ENCODE results near the gene CEP70. TPM values are rescaled to one million over a fixed set of nuclear protein-coding genes. Genes with fewer than 3 reads are reported as not detected.

CEP70 gene
- total RNA-seq, 1 experiment from 2014 or later: 25.6 TPM

- Histone ChIP-seq H3K4me3 (ENCODE audit: low read depth, low read length, poor library complexity, severe bottlenecking) (no peak overlapping the region), H3K27me3 (replicated peaks; ENCODE audit: insufficient read depth, low read depth, low read length, poor library complexity) (no peaks in the 10 kb centered on the region), H3K27ac (ENCODE audit: low read depth, low read length, poor library complexity, severe bottlenecking) (no peak overlapping the region), H3K4me1 (ENCODE audit: insufficient read depth, low read length, poor library complexity, severe bottlenecking) (no peaks in the 10 kb centered on the region), H3K9me3 (ENCODE audit: low read depth, low read length, poor library complexity, severe bottlenecking) (no peaks in the 10 kb centered on the region), H3K36me3 (ENCODE audit: insufficient read depth, low read length, poor library complexity, severe bottlenecking) (no peaks in the 10 kb centered on the region)
- BruUV-seq (replicated peaks): no TSS peak
- ChIA-PET POLR2A (ENCODE audit: low non-redundant PET) (no interaction called here), CTCF (interaction anchor here (0.5 to 1.6 kb wide), 2 partner anchors 45 to 456 kb away, joined by 4 read pairs; no protein-coding TSS in a partner anchor)
- TF ChIP-seq, protein P1, sequence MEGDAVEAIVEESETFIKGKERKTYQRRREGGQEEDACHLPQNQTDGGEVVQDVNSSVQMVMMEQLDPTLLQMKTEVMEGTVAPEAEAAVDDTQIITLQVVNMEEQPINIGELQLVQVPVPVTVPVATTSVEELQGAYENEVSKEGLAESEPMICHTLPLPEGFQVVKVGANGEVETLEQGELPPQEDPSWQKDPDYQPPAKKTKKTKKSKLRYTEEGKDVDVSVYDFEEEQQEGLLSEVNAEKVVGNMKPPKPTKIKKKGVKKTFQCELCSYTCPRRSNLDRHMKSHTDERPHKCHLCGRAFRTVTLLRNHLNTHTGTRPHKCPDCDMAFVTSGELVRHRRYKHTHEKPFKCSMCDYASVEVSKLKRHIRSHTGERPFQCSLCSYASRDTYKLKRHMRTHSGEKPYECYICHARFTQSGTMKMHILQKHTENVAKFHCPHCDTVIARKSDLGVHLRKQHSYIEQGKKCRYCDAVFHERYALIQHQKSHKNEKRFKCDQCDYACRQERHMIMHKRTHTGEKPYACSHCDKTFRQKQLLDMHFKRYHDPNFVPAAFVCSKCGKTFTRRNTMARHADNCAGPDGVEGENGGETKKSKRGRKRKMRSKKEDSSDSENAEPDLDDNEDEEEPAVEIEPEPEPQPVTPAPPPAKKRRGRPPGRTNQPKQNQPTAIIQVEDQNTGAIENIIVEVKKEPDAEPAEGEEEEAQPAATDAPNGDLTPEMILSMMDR (conservative IDR thresholded peaks at IDR 0.05; ENCODE audit: low read depth, low read length): no peak
- TF ChIP-seq EZH2 (IDR thresholded peaks at IDR 0.05; ENCODE audit: borderline replicate concordance, low read depth, low read length, poor library complexity, severe bottlenecking): no peak
- intact Hi-C loops (cut with micrococcal nuclease; ENCODE audit: unreplicated experiment): no loop called here
- DNase-seq (ENCODE audit: low spot score): no peak
These were observed 133.4 kb downstream of the CEP70 start for GRCh38 chr3:138460536-138461205.

GRCh38 chr3:138459619-138460535 is 134.2 kb downstream of the CEP70 start:
- TF ChIP-seq, protein P1 (conservative IDR thresholded peaks at IDR 0.05; ENCODE audit: low read depth, low read length): no peak
- TF ChIP-seq EZH2 (IDR thresholded peaks at IDR 0.05; ENCODE audit: borderline replicate concordance, low read depth, low read length, poor library complexity, severe bottlenecking): no peak
- intact Hi-C loops (cut with micrococcal nuclease; ENCODE audit: unreplicated experiment): no loop called here
- Histone ChIP-seq H3K36me3 (ENCODE audit: insufficient read depth, low read length, poor library complexity, severe bottlenecking) (no peaks in the 10 kb centered on the region), H3K27ac (ENCODE audit: low read depth, low read length, poor library complexity, severe bottlenecking) (no peak overlapping the region), H3K4me1 (ENCODE audit: insufficient read depth, low read length, poor library complexity, severe bottlenecking) (no peaks in the 10 kb centered on the region), H3K4me3 (ENCODE audit: low read depth, low read length, poor library complexity, severe bottlenecking) (no peak overlapping the region), H3K9me3 (ENCODE audit: low read depth, low read length, poor library complexity, severe bottlenecking) (no peaks in the 10 kb centered on the region), H3K27me3 (replicated peaks; ENCODE audit: insufficient read depth, low read depth, low read length, poor library complexity) (no peaks in the 10 kb centered on the region)
- ChIA-PET CTCF (interaction anchor here (0.5 to 1.6 kb wide), 2 partner anchors 45 to 457 kb away, joined by 4 read pairs; no protein-coding TSS in a partner anchor), POLR2A (ENCODE audit: low non-redundant PET) (no interaction called here)
- no TSS peak for BruUV-seq (replicated peaks)
- no peak for DNase-seq (ENCODE audit: low spot score)

DNA sequence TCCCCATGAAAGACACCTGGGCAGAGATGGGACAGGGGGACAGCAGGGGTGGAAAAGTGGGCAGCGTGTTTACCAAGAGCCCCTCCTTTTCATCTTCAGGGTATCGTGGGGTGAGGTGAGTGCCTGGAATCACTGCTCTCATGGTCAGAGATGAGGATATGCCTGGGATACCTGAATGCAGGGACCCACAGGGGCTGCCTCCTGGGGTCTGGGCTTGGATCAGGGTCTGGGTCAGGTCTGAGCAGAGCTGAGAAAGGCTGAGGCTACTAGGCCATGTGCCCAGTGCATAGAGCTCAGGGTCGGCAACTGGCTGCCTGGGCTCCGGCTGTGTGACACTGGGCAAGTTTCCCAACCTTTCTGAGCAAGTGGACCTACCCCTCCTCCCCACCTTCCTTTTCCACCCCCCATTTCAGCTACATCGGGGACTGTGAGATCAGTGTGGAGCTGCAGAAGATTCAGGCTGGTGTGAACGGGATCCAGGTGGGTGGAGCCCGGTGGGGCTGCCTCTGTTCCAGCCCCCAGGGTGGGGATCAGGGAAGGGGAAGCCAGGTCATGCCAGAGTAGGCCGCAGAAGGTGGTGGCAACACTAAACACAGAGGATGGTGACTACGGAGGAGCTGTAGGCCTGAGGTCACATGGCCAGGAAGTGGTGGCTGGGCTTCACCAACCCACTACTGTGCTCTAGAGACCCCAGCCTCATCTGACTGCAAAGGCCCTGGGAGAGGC is 135.1 kb downstream of the CEP70 start:
- TF ChIP-seq, protein P1 (conservative IDR thresholded peaks at IDR 0.05; ENCODE audit: low read depth, low read length): no peak
- no peak for TF ChIP-seq EZH2 (IDR thresholded peaks at IDR 0.05; ENCODE audit: borderline replicate concordance, low read depth, low read length, poor library complexity, severe bottlenecking)
- H3K27me3 ChIP-seq (replicated peaks; ENCODE audit: insufficient read depth, low read depth, low read length, poor library complexity): no peaks in the 10 kb centered on the region
- H3K27ac ChIP-seq (ENCODE audit: low read depth, low read length, poor library complexity, severe bottlenecking): no peak overlapping the region
- no peak overlapping the region for H3K4me3 ChIP-seq (ENCODE audit: low read depth, low read length, poor library complexity, severe bottlenecking)
- H3K9me3 ChIP-seq (ENCODE audit: low read depth, low read length, poor library complexity, severe bottlenecking): no peaks in the 10 kb centered on the region
- BruUV-seq (replicated peaks): no TSS peak
- no peaks in the 10 kb centered on the region for H3K36me3 ChIP-seq (ENCODE audit: insufficient read depth, low read length, poor library complexity, severe bottlenecking)
- no peak for DNase-seq (ENCODE audit: low spot score)
- CTCF ChIA-PET: no interaction called here
- H3K4me1 ChIP-seq (ENCODE audit: insufficient read depth, low read length, poor library complexity, severe bottlenecking): no peaks in the 10 kb centered on the region
- intact Hi-C loops (cut with micrococcal nuclease; ENCODE audit: unreplicated experiment): no loop called here
- POLR2A ChIA-PET (ENCODE audit: low non-redundant PET): no interaction called here
